HFFc6 (cell line): Measurements from ENCODE around the gene EPHX1. TPM values are rescaled to one million over a fixed set of nuclear protein-coding genes. Genes with fewer than 3 reads are reported as not detected.

ENCODE experiments used
- DNase-seq: peaks from one replicate; pipeline ENCODE4 v3.0.0-alpha.2; 2018
- H3K27ac Mint-ChIP-seq: 2 replicates; pipeline ENCODE4 v1.8.0; 2020; ENCODE audit warnings: mild to moderate bottlenecking, mixed read lengths
- H3K27me3 Mint-ChIP-seq: 2 replicates; pipeline ENCODE4 v1.8.0; 2021; ENCODE audit warnings: mild to moderate bottlenecking, moderate library complexity, mixed read lengths; ENCODE audit not compliant: insufficient read depth
- H3K36me3 Mint-ChIP-seq: 2 replicates; pipeline ENCODE4 v1.8.0; 2021; ENCODE audit warnings: low read depth, mixed read lengths
- H3K4me1 Mint-ChIP-seq: 2 replicates; pipeline ENCODE4 v1.8.0; 2020; ENCODE audit warnings: low read depth, mixed read lengths
- H3K4me3 Mint-ChIP-seq: 2 replicates; pipeline ENCODE4 v1.8.0; 2020; ENCODE audit warnings: mild to moderate bottlenecking, moderate library complexity, mixed read lengths
- H3K9me3 Mint-ChIP-seq: 2 replicates; pipeline ENCODE4 v1.8.0; 2020; ENCODE audit warnings: mild to moderate bottlenecking, mixed read lengths
- total RNA-seq, 6 experiments: library from RNA; stranded (reverse); fragmentation: NEBNext Ultra II Directional; extraction: Animal tissue kit (Norgen Biotek cat#: 25700); gene quantifications; 2 replicates in 1 of 6; 3 replicates in 5 of 6; pipeline ENCODE4 v1.2.3, GENCODE V29; 2021
- TF ChIP-seq, protein P1 (sequence below): fragments of 200-600 bp; sonication (generic); IDR thresholded peaks from 2 replicates; pipeline ENCODE4 v1.5.0; 2021; ENCODE audit warnings: antibody characterized with exemption, mild to moderate bottlenecking

EPHX1 gene
- total RNA-seq, 6 experiments from 2014 or later: 30.3 to 38.7 (median 34.9) TPM

DNA sequence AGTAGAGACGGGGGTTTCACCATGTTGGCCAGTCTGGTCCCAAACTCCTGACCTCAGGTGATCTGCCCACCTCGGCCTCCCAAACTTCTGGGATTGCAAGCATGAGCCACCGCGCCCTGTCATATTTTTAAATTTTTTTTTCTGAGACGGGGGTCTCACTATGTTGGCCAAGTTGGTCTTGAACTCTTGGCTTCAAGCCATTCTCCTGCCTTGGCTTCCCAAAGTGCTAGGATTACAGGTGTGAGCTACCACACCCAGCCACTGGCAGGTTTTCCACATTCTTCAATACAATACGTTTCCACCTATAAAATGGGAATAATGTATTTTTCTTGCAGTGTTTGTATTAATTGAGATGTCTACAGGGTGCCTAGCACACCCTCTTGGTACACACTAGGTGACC lies 82.4 kb downstream of the EPHX1 start:
- TF ChIP-seq, protein P1, sequence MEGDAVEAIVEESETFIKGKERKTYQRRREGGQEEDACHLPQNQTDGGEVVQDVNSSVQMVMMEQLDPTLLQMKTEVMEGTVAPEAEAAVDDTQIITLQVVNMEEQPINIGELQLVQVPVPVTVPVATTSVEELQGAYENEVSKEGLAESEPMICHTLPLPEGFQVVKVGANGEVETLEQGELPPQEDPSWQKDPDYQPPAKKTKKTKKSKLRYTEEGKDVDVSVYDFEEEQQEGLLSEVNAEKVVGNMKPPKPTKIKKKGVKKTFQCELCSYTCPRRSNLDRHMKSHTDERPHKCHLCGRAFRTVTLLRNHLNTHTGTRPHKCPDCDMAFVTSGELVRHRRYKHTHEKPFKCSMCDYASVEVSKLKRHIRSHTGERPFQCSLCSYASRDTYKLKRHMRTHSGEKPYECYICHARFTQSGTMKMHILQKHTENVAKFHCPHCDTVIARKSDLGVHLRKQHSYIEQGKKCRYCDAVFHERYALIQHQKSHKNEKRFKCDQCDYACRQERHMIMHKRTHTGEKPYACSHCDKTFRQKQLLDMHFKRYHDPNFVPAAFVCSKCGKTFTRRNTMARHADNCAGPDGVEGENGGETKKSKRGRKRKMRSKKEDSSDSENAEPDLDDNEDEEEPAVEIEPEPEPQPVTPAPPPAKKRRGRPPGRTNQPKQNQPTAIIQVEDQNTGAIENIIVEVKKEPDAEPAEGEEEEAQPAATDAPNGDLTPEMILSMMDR: no peak
- H3K27ac Mint-ChIP-seq: no peak overlapping the region
- peaks cover under 1% of the 10 kb centered on the region for H3K27me3 Mint-ChIP-seq
- no peaks in the 10 kb centered on the region for H3K9me3 Mint-ChIP-seq
- no peak overlapping the region for H3K4me3 Mint-ChIP-seq
- H3K36me3 Mint-ChIP-seq: no peaks in the 10 kb centered on the region
- no peak for DNase-seq
- H3K4me1 Mint-ChIP-seq: no peaks in the 10 kb centered on the region; the same call in 1 of the 2 replicates

Other genes starting within 250 kb of the EPHX1 start
- 100 to 1,000 TPM; 133 to 171 (median 139) TPM for gene ENAH, start 157.0 kb upstream of the EPHX1 start, total RNA-seq
- 100 to 1,000 TPM; 219 to 277 (median 246) TPM for gene SRP9, start 32.3 kb upstream of the EPHX1 start, total RNA-seq
- gene TMEM63A, start 72.3 kb downstream of the EPHX1 start, total RNA-seq: 10 to 100 TPM; 18.9 to 29.1 (median 22.0) TPM
- not detected for gene LEFTY1, start 79.0 kb downstream of the EPHX1 start, total RNA-seq
- gene PYCR2, start 114.1 kb downstream of the EPHX1 start, total RNA-seq: 10 to 100 TPM; 50.7 to 56.3 (median 52.8) TPM
- gene LEFTY2, start 131.1 kb downstream of the EPHX1 start, total RNA-seq: not detected
- 10 to 100 TPM; 16.1 to 18.1 (median 16.5) TPM for gene SDE2, start 189.2 kb downstream of the EPHX1 start, total RNA-seq